Thymus (tissue), 11 donors: ENCODE measurements around the gene SCD5. TPM values are rescaled to one million over a fixed set of nuclear protein-coding genes. Genes with fewer than 3 reads are reported as not detected.

Experiments
- DNase-seq, 9 donors: peaks; one replicate each; pipeline ENCODE4 v3.0.0-alpha.2; 2013; ENCODE audit warnings: low spot score in 9 of 9, low read depth in 6 of 9, missing footprints in 1 of 9
- H3K27ac ChIP-seq, 2 donors: one replicate each; pipeline ENCODE4 v1.5.1; 2013; ENCODE audit warnings: control low read depth in 1 of 2, low read depth in 1 of 2, low read length in 1 of 2, mild to moderate bottlenecking in 1 of 2, moderate library complexity in 1 of 2
- H3K27me3 ChIP-seq, 2 donors: one replicate each; pipeline ENCODE4 v1.5.1; 2013; ENCODE audit warnings: low read length in 1 of 2; ENCODE audit not compliant: control insufficient read depth in 2 of 2, insufficient read depth in 1 of 2
- H3K36me3 ChIP-seq, 2 donors: one replicate each; pipeline ENCODE4 v1.5.1; 2013; ENCODE audit warnings: low read length in 1 of 2, mild to moderate bottlenecking in 1 of 2, moderate library complexity in 1 of 2; ENCODE audit not compliant: control insufficient read depth in 2 of 2, insufficient read depth in 2 of 2
- H3K4me1 ChIP-seq, 2 donors: one replicate each; pipeline ENCODE4 v1.5.1; 2013; ENCODE audit warnings: low read length in 2 of 2; ENCODE audit not compliant: control insufficient read depth in 2 of 2, insufficient read depth in 2 of 2
- H3K4me3 ChIP-seq, 2 donors: one replicate each; pipeline ENCODE4 v1.5.1; 2013; ENCODE audit warnings: low read length in 2 of 2, control low read depth in 1 of 2, mild to moderate bottlenecking in 1 of 2
- H3K9me3 ChIP-seq, 2 donors: one replicate each; pipeline ENCODE4 v1.5.1; 2013; ENCODE audit warnings: low read length in 1 of 2, mild to moderate bottlenecking in 1 of 2; ENCODE audit not compliant: control insufficient read depth in 2 of 2, insufficient read depth in 1 of 2
- WGBS: extraction: QIAGEN DNeasy Blood & Tissue Kit; methylation state at CpG from one replicate; pipeline ENCODE4 v1.1.7; 2013; 5-methylcytosine and 5-hydroxymethylcytosine counted together
- polyA plus RNA-seq: library from polyadenylated mRNA; stranded (reverse); fragments of 200-250 nt; gene quantifications from one replicate; pipeline ENCODE4 v1.2.3, GENCODE V29; 2013
- total RNA-seq: library from RNA; stranded (reverse); fragments of 120-200 nt; gene quantifications from one replicate; pipeline ENCODE4 v1.2.4, GENCODE V29; 2013
- donor health status: healthy.

SCD5 gene
- total and polyA plus RNA-seq, 2 donors, result 6.5 to 20.1 TPM

- Histone ChIP-seq H3K27ac (no peak overlapping the region), H3K27me3 (no peaks in the 10 kb centered on the region), H3K4me3 (no peak overlapping the region), H3K36me3 (no peaks in the 10 kb centered on the region), H3K4me1 (peaks cover 0 to 3% of the 10 kb centered on the region in 2 donors), H3K9me3 (no peaks in the 10 kb centered on the region)
- no peak for DNase-seq
- WGBS, result 96% methylated on average over 18 of the region's 18 CpGs
Measured at GRCh38 chr4:82692101-82692780, 106.4 kb downstream of the SCD5 start.

- Histone ChIP-seq H3K27me3 (no peaks in the 10 kb centered on the region), H3K9me3 (no peaks in the 10 kb centered on the region), H3K27ac (no peak overlapping the region), H3K4me3 (no peak overlapping the region), H3K4me1 (peaks cover 0 to 3% of the 10 kb centered on the region in 2 donors), H3K36me3 (no peaks in the 10 kb centered on the region)
- DNase-seq, result no peak
- 94% methylated on average over 2 of the region's 2 CpGs for WGBS
Measured at GRCh38 chr4:82691431-82691830, 107.2 kb downstream of the SCD5 start.

DNA sequence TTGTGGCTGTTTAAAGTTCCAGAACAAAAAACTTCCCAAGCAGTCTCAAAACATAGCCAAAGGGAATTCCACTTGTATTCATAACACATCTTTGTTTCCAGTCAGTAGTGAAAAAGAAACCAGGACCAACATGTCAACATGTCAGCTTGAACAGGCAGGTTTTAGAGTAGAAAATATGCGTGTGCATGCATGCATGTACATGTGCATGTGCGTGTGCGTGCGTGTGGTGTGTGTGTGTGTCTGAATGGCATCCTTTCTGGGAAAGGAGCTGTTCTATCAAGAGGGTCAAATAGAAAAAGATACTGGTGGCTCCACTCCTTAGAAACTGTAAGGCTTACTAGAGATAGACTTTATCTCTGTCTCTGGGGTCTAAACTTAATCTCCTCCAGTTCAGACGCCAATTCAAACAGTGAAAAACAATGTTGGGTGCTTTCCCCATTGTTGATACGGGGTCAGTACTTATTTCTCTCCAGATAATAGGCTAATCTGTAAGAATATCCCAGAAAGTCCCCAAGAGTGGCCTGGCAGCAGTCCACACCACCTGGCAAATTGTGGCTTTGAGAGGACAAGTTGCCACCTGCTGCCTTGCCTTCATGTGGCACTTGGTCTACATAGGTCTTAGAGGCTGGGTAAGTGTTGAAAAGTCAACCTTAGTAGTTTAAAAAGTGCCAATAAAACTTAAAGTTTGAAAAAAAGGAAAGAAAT, 110.4 kb downstream of the SCD5 start:
- H3K27me3 ChIP-seq, result no peaks in the 10 kb centered on the region
- peak in 1 of 9 donors; percentile 27 for DNase-seq
- no peaks in the 10 kb centered on the region for H3K36me3 ChIP-seq
- 95% methylated on average over 6 of the region's 6 CpGs for WGBS
- H3K4me1 ChIP-seq, result peaks cover 0 to 3% of the 10 kb centered on the region in 2 donors
- no peaks in the 10 kb centered on the region for H3K9me3 ChIP-seq
- H3K4me3 ChIP-seq, result no peak overlapping the region
- H3K27ac ChIP-seq, result peak overlapping the region in 1 of 2 donors; percentile 45

GRCh38 chr4:82687531-82687930, 111.1 kb downstream of the SCD5 start:
- H3K27ac ChIP-seq, result peak overlapping the region in 1 of 2 donors; percentile 19
- WGBS, result 95% methylated on average over 6 of the region's 6 CpGs
- H3K9me3 ChIP-seq, result no peaks in the 10 kb centered on the region
- no peak overlapping the region for H3K4me3 ChIP-seq
- H3K4me1 ChIP-seq, result peaks cover 0 to 3% of the 10 kb centered on the region in 2 donors
- no peaks in the 10 kb centered on the region for H3K27me3 ChIP-seq
- DNase-seq, result no peak
- H3K36me3 ChIP-seq, result no peaks in the 10 kb centered on the region

DNA sequence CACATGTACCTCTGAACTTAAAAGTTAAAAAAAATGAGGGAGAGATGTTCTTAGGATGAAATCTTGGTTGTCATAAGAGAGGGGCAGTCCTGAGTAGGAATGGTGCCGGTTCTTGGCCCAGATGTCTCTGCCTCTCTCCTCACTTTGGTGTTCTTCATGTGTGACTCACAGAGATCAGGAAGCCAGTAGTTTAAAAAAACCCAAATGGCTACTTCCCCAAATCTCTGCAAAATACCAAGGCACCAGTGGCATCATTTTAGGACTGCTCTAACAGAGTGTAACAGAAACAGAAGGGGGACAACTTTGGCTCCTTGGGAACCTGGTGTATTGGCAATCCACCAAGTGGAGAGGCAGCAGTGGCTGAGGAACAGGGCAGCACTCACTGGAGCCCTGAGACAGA, 116.8 kb downstream of the SCD5 start:
- Histone ChIP-seq H3K9me3 (peaks cover 0 to 1% of the 10 kb centered on the region in 2 donors), H3K4me3 (no peak overlapping the region), H3K27ac (no peak overlapping the region), H3K36me3 (no peaks in the 10 kb centered on the region), H3K27me3 (no peaks in the 10 kb centered on the region), H3K4me1 (no peaks in the 10 kb centered on the region)
- no peak for DNase-seq
- WGBS, result 70% methylated on average over 1 of the region's 1 CpG

DNA sequence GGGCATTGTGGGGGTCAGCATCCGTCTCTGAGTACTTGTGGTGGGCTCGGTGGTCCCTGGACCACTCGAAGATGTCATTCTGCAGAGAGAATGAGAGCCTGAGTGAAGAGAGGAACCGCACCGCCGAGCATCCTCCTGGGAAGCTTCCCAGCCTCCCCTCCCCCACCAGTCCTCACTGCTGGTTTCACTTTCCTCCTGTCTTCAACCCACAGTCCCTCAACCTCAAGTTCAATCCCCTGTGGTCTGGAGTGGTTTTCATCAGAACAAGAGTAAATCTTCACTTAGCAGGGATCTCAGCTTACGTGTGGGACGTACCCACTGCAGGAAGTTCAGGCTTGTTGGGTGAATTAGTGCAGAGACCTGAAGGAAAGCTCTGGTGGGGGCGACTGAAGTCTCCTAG, 117.8 kb downstream of the SCD5 start:
- no peaks in the 10 kb centered on the region for H3K36me3 ChIP-seq
- H3K4me3 ChIP-seq, result no peak overlapping the region
- DNase-seq, result no peak
- H3K27me3 ChIP-seq, result no peaks in the 10 kb centered on the region
- no peaks in the 10 kb centered on the region for H3K4me1 ChIP-seq
- H3K27ac ChIP-seq, result no peak overlapping the region
- peaks cover 0 to 1% of the 10 kb centered on the region in 2 donors for H3K9me3 ChIP-seq
- WGBS, result 81% methylated on average over 9 of the region's 9 CpGs

DNA sequence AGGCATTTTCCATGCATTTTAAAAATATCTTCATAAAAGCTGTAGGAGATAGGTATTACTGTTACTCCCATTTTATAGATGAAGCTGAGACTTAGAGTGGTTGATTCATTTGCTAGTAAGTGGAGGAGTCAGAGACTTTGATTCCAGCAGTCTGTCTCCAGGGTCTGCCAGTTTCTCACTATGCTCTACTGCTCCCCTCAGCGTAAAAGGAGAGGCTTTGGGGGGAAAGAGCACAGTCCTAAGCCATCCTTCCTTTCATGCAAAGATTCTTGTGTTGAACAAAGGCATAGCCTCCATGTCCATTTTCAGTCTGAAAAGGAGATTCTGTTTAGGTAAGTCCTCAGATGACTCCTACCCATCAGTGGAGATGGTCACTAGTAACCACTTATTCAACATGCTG, 119.1 kb downstream of the SCD5 start:
- Histone ChIP-seq H3K4me3 (no peak overlapping the region), H3K27me3 (no peaks in the 10 kb centered on the region), H3K4me1 (no peaks in the 10 kb centered on the region), H3K27ac (no peak overlapping the region), H3K9me3 (peaks cover 0 to 1% of the 10 kb centered on the region in 2 donors), H3K36me3 (no peaks in the 10 kb centered on the region)
- DNase-seq, result no peak
- WGBS, result 94% methylated on average over 1 of the region's 1 CpG

DNA sequence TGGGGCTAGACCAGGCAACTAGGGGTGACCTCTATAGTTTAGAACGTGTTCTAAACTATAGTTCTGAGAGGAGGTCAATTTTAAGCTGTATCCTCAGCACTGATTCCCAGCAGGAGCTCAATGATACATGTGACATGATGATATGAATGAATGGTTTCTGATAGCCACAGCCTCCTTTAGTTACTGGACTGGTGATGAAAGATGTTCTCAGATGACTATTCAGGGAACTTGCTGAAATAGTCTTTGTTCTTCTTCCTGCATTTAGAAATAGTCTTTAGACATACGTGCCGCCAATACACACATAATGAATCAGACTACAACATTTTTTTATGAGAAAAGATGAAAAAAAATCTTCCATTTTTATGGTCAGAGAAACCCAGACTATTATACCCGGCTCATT, 120.5 kb downstream of the SCD5 start:
- 85% methylated on average over 4 of the region's 4 CpGs for WGBS
- Histone ChIP-seq H3K36me3 (no peaks in the 10 kb centered on the region), H3K9me3 (peaks cover 0 to 1% of the 10 kb centered on the region in 2 donors), H3K27me3 (no peaks in the 10 kb centered on the region), H3K27ac (no peak overlapping the region), H3K4me3 (no peak overlapping the region), H3K4me1 (no peaks in the 10 kb centered on the region)
- DNase-seq, result no peak

GRCh38 chr4:82677327-82677726, 121.3 kb downstream of the SCD5 start:
- H3K36me3 ChIP-seq, result no peaks in the 10 kb centered on the region
- no peaks in the 10 kb centered on the region for H3K4me1 ChIP-seq
- H3K4me3 ChIP-seq, result no peak overlapping the region
- H3K27me3 ChIP-seq, result no peaks in the 10 kb centered on the region
- H3K9me3 ChIP-seq, result peaks cover 0 to 1% of the 10 kb centered on the region in 2 donors
- 96% methylated on average over 5 of the region's 5 CpGs for WGBS
- peak in 1 of 9 donors; percentile 10 for DNase-seq
- H3K27ac ChIP-seq, result peak overlapping the region in 1 of 2 donors; percentile 12
